DND-41 (cell line): Measurements from ENCODE around the gene FRYL.
"Not testable (repeated sequence)": the region's sequence is repeated elsewhere in the genome, so short reads cannot be mapped to it uniquely, and the experiment has no call there.

Experiments
- ATAC-seq: fragments of 200-7000 bp; cut with Tn5 transposase; 3 replicates; pipeline ENCODE4 v1.9.1; 2021; ENCODE audit warnings: low read depth; ENCODE audit not compliant: insufficient read depth
- DNase-seq: peaks from one replicate; pipeline ENCODE4 v3.0.0-alpha.2; 2020
- H2AFZ ChIP-seq: 2 replicates; pipeline ENCODE4 v1.6.0; 2012; ENCODE audit warnings: low read depth, low read length
- H3K27ac ChIP-seq: 2 replicates; pipeline ENCODE4 v1.5.1; 2012; ENCODE audit warnings: low read length, inconsistent platforms
- H3K27me3 ChIP-seq: fragments of 200-600 bp; sonication (generic); 2 replicates; pipeline ENCODE4 v1.6.0; 2012; ENCODE audit warnings: low read length, mild to moderate bottlenecking, inconsistent platforms; ENCODE audit not compliant: insufficient read depth, poor library complexity
- H3K36me3 ChIP-seq: 2 replicates; pipeline ENCODE4 v1.5.1; 2012; ENCODE audit warnings: low read length, inconsistent platforms; ENCODE audit not compliant: insufficient read depth
- H3K4me1 ChIP-seq: 2 replicates; pipeline ENCODE4 v1.5.1; 2012; ENCODE audit warnings: mild to moderate bottlenecking, low read length; ENCODE audit not compliant: insufficient read depth
- H3K4me2 ChIP-seq: 2 replicates; pipeline ENCODE4 v1.6.0; 2012; ENCODE audit warnings: mild to moderate bottlenecking, moderate library complexity, low read length, inconsistent platforms; ENCODE audit not compliant: insufficient read depth
- H3K4me3 ChIP-seq, 2 experiments: fragments of 200-600 bp in 1 of 2; shearing (Covaris generic) in 1 of 2; 2 replicates each; pipeline ENCODE4 v1.5.1; 2012 to 2016; ENCODE audit warnings: inconsistent platforms in 2 of 2, low read length in 2 of 2, mild to moderate bottlenecking in 2 of 2, low read depth in 1 of 2, moderate library complexity in 1 of 2
- H3K79me2 ChIP-seq: 2 replicates; pipeline ENCODE4 v1.6.0; 2012; ENCODE audit warnings: low read length, inconsistent platforms; ENCODE audit not compliant: insufficient read depth
- H3K9ac ChIP-seq: 2 replicates; pipeline ENCODE4 v1.6.0; 2012; ENCODE audit warnings: low read depth, mild to moderate bottlenecking, inconsistent platforms, low read length, moderate library complexity
- H3K9me3 ChIP-seq: 2 replicates; pipeline ENCODE4 v1.5.1; 2012; ENCODE audit warnings: low read length, moderate library complexity, mild to moderate bottlenecking, inconsistent platforms; ENCODE audit not compliant: insufficient read depth, severe bottlenecking
- H4K20me1 ChIP-seq: 2 replicates; pipeline ENCODE4 v1.6.0; 2012; ENCODE audit warnings: low read length; ENCODE audit not compliant: insufficient read depth
- EZH2 ChIP-seq: IDR thresholded peaks from 3 replicates; pipeline ENCODE4 v1.6.1; 2012; ENCODE audit warnings: borderline replicate concordance, low read depth, mild to moderate bottlenecking, moderate library complexity, low read length, inconsistent platforms; ENCODE audit not compliant: severe bottlenecking
- TF ChIP-seq, protein P1 (sequence below): IDR thresholded peaks from 2 replicates; pipeline ENCODE4 v1.5.1; 2012; ENCODE audit warnings: borderline replicate concordance, low read length, moderate library complexity, mild to moderate bottlenecking; ENCODE audit not compliant: poor library complexity, severe bottlenecking; ENCODE audit errors: extremely low read depth

FRYL gene

GRCh38 chr4:48801016-48801715 lies 21.1 kb upstream of the FRYL start:
- TF ChIP-seq, protein P1, sequence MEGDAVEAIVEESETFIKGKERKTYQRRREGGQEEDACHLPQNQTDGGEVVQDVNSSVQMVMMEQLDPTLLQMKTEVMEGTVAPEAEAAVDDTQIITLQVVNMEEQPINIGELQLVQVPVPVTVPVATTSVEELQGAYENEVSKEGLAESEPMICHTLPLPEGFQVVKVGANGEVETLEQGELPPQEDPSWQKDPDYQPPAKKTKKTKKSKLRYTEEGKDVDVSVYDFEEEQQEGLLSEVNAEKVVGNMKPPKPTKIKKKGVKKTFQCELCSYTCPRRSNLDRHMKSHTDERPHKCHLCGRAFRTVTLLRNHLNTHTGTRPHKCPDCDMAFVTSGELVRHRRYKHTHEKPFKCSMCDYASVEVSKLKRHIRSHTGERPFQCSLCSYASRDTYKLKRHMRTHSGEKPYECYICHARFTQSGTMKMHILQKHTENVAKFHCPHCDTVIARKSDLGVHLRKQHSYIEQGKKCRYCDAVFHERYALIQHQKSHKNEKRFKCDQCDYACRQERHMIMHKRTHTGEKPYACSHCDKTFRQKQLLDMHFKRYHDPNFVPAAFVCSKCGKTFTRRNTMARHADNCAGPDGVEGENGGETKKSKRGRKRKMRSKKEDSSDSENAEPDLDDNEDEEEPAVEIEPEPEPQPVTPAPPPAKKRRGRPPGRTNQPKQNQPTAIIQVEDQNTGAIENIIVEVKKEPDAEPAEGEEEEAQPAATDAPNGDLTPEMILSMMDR, result no peak
- no peak for TF ChIP-seq EZH2
- no peak overlapping the region for H3K4me2 ChIP-seq
- DNase-seq (no peak), ATAC-seq (no peak)
- H3K9me3 ChIP-seq, result no peaks in the 10 kb centered on the region
- no peak overlapping the region for H3K27ac ChIP-seq
- H3K4me1 ChIP-seq, result no peaks in the 10 kb centered on the region
- H3K36me3 ChIP-seq, result no peaks in the 10 kb centered on the region
- H3K79me2 ChIP-seq, result no peaks in the 10 kb centered on the region
- H2AFZ ChIP-seq, result no peak overlapping the region
- H3K4me3 ChIP-seq, result no peak overlapping the region
- H3K27me3 ChIP-seq, result no peaks in the 10 kb centered on the region
- no peak overlapping the region for H3K9ac ChIP-seq
- no peaks in the 10 kb centered on the region for H4K20me1 ChIP-seq

- not testable (repeated sequence) for H3K4me2 ChIP-seq, H3K27me3 ChIP-seq, H3K9ac ChIP-seq, H3K79me2 ChIP-seq, H3K9me3 ChIP-seq, H3K4me1 ChIP-seq, DNase-seq, H2AFZ ChIP-seq, H4K20me1 ChIP-seq, H3K36me3 ChIP-seq, ATAC-seq, H3K4me3 ChIP-seq, H3K27ac ChIP-seq
Observed at GRCh38 chr4:48800155-48800554, 20.1 kb upstream of the FRYL start.

GRCh38 chr4:48799157-48799556 lies 19.1 kb upstream of the FRYL start:
- no peak for DNase-seq
- H3K27ac ChIP-seq, result no peak overlapping the region
- no peaks in the 10 kb centered on the region for H3K79me2 ChIP-seq
- H4K20me1 ChIP-seq, result no peaks in the 10 kb centered on the region
- H2AFZ ChIP-seq, result no peak overlapping the region
- no peak for TF ChIP-seq EZH2
- TF ChIP-seq, protein P1, result no peak
- H3K27me3 ChIP-seq, result no peaks in the 10 kb centered on the region
- H3K4me2 ChIP-seq, result no peak overlapping the region
- H3K4me3 ChIP-seq, result no peak overlapping the region
- no peak for ATAC-seq
- H3K4me1 ChIP-seq, result no peaks in the 10 kb centered on the region
- no peak overlapping the region for H3K9ac ChIP-seq
- no peaks in the 10 kb centered on the region for H3K9me3 ChIP-seq
- H3K36me3 ChIP-seq, result no peaks in the 10 kb centered on the region

DNA sequence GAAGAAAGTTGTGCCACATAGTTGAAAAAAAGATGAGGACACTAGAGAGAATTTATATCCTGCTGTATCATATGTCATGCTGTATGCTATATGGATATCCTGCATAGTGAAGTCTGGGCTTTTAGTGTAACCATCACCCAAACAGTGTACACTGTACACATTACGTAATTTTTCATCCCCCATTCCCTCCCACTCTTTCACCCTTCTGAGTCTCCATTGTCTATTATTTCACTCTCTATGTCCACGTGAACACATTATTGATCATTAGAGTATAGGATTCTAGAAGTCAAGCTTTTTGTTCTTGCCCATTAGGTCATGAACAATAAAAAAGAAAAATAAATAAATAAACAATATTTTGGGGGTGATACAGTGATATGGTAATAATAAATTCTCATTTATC lies 18.0 kb upstream of the FRYL start:
- no peaks in the 10 kb centered on the region for H3K4me1 ChIP-seq
- TF ChIP-seq EZH2, result no peak
- TF ChIP-seq, protein P1, result no peak
- no peak overlapping the region for H2AFZ ChIP-seq
- no peak for ATAC-seq
- H3K9me3 ChIP-seq, result no peaks in the 10 kb centered on the region
- H3K4me2 ChIP-seq, result no peak overlapping the region
- no peaks in the 10 kb centered on the region for H3K79me2 ChIP-seq
- no peaks in the 10 kb centered on the region for H4K20me1 ChIP-seq
- no peak overlapping the region for H3K4me3 ChIP-seq
- H3K36me3 ChIP-seq, result no peaks in the 10 kb centered on the region
- no peak overlapping the region for H3K9ac ChIP-seq
- no peaks in the 10 kb centered on the region for H3K27me3 ChIP-seq
- no peak for DNase-seq
- H3K27ac ChIP-seq, result no peak overlapping the region
